ENCODE measurements around the gene E4F1. TPM values are rescaled to one million over a fixed set of nuclear protein-coding genes. Genes with fewer than 3 reads are reported as not detected.

Gene E4F1
- polyA plus RNA-seq, 3 donors: 4.9 to 50.9 (median 5.8) TPM

DNA sequence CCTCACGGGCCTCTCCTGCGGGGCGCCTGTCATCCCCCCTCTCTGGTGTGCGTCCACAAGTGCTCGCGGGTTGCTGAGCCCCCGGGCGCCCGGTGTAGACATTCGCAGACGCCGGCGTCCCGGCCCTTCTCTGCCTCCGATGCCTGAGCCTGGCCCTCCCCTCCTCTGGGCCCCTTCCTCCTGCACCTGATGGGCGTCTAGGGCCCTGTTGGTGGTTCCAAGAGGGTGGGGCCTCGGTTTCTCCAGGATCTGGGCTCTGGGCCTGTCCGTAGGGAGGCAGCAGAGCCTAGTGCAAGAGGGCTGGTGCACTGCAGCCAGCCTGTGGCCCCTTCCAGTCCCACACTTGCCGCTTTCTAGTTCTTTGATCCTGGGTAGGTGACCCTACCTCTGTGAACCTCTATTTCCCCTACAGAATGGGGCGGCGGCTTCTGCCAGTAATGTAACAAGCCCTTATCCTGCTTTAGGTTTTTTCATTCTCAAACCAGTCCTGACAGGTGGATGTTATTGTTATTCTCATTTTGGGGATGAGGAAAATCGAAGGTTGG lies 623 bp downstream of the E4F1 start:
- Mint-ChIP-seq H3K4me1 (peaks cover 22% of the 10 kb centered on the region), H3K9me3 (no peaks in the 10 kb centered on the region), H3K27me3 (ENCODE audit: low read depth in 3 of 3) (peaks cover 0 to 3% (median 1%) of the 10 kb centered on the region in 3 donors), H3K4me3 (peak overlapping the region; percentile 75 to 86), H3K36me3 (peaks cover 7 to 20% of the 10 kb centered on the region in 2 donors), H3K27ac (peak overlapping the region; percentile 46 to 86 (median 74))
- Histone ChIP-seq H3K4me2 (replicated peaks; ENCODE audit: extremely low read depth, low read length, poor library complexity, severe bottlenecking) (peak overlapping the region; percentile 99), H3K4me1 (ENCODE audit: control insufficient read depth in 1 of 2, insufficient read depth in 2 of 2, low read length in 2 of 2) (peaks cover 13 to 17% of the 10 kb centered on the region in 2 donors), H3K27me3 (ENCODE audit: control insufficient read depth in 2 of 2, insufficient read depth in 2 of 2, low read length in 2 of 2) (no peaks in the 10 kb centered on the region), H2AFZ (ENCODE audit: insufficient read depth, low read depth, low read length, poor library complexity, severe bottlenecking) (peak overlapping the region; percentile 97), H3K9me3 (replicated peaks in 1 of 2; ENCODE audit: control insufficient read depth in 1 of 2, insufficient read depth in 1 of 2, low read length in 2 of 2) (no peaks in the 10 kb centered on the region), H4K20me1 (ENCODE audit: insufficient read depth, low read length) (peaks cover 11% of the 10 kb centered on the region), H3K4me3 (replicated peaks in 1 of 3; ENCODE audit: low read depth in 2 of 3, low read length in 3 of 3) (peak overlapping the region; percentile 64 to 95 (median 83)), H3K79me2 (ENCODE audit: insufficient read depth, low read length) (peaks cover 42% of the 10 kb centered on the region), H3K9ac (ENCODE audit: insufficient read depth, low read length, poor library complexity, severe bottlenecking) (peak overlapping the region; percentile 96), H3K27ac (ENCODE audit: low read depth in 1 of 2, low read length in 2 of 2) (peak overlapping the region; percentile 60 to 87), H3K36me3 (replicated peaks in 1 of 2; ENCODE audit: control insufficient read depth in 1 of 2, insufficient read depth in 2 of 2, low read length in 2 of 2) (peaks cover 9 to 23% of the 10 kb centered on the region in 2 donors)
- no peak for DNase-seq
- TF ChIP-seq, protein P1, sequence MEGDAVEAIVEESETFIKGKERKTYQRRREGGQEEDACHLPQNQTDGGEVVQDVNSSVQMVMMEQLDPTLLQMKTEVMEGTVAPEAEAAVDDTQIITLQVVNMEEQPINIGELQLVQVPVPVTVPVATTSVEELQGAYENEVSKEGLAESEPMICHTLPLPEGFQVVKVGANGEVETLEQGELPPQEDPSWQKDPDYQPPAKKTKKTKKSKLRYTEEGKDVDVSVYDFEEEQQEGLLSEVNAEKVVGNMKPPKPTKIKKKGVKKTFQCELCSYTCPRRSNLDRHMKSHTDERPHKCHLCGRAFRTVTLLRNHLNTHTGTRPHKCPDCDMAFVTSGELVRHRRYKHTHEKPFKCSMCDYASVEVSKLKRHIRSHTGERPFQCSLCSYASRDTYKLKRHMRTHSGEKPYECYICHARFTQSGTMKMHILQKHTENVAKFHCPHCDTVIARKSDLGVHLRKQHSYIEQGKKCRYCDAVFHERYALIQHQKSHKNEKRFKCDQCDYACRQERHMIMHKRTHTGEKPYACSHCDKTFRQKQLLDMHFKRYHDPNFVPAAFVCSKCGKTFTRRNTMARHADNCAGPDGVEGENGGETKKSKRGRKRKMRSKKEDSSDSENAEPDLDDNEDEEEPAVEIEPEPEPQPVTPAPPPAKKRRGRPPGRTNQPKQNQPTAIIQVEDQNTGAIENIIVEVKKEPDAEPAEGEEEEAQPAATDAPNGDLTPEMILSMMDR (IDR thresholded peaks at IDR 0.05): no peak
- intact Hi-C loops (cut with micrococcal nuclease): loop anchor here in 1 of 2 donors (1.0 to 5.0 kb wide), 3 partner anchors 9 to 177 kb away; partner anchors contain the start of genes NTHL1, RNPS1 and TSC2
- WGBS (ENCODE audit: insufficient coverage): 0% methylated on average over 18 of the region's 22 CpGs

DNA sequence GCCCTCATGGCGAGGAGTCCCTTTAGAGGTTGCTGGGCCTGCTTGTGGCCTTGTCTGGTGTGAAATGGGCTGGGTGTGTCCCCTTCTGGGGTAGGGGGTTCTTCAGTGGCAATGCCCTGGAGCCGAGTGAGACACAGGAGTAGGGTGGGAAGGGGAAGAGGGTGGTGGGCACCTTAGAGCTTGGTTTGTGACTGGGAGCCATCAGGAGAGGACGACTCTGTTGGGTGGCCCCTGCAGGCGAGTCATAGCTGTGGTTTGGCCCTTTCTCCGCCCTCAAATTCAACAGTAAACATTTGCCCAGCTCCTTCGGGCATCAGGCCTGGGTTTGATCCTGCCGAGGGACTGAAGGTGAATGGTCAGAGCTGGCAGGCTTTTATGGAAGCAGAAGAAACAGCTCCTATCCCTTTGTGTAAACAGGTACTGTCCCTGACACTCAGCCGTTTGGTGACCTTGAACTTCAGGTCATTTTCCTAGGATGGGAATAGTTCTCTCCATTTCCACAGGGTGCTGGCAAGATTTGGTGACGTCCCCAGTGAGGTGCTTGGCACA lies 2.9 kb downstream of the E4F1 start:
- Histone ChIP-seq H3K4me1 (ENCODE audit: control insufficient read depth in 1 of 2, insufficient read depth in 2 of 2, low read length in 2 of 2) (peaks cover 13 to 17% of the 10 kb centered on the region in 2 donors), H3K36me3 (replicated peaks in 1 of 2; ENCODE audit: control insufficient read depth in 1 of 2, insufficient read depth in 2 of 2, low read length in 2 of 2) (peaks cover 31 to 44% of the 10 kb centered on the region in 2 donors), H3K4me3 (replicated peaks in 1 of 3; ENCODE audit: low read depth in 2 of 3, low read length in 3 of 3) (no peak overlapping the region), H3K9ac (ENCODE audit: insufficient read depth, low read length, poor library complexity, severe bottlenecking) (no peak overlapping the region), H3K27me3 (ENCODE audit: control insufficient read depth in 2 of 2, insufficient read depth in 2 of 2, low read length in 2 of 2) (no peaks in the 10 kb centered on the region), H4K20me1 (ENCODE audit: insufficient read depth, low read length) (peaks cover 15% of the 10 kb centered on the region), H3K27ac (ENCODE audit: low read depth in 1 of 2, low read length in 2 of 2) (peak overlapping the region in 1 of 2 donors; percentile 15), H3K9me3 (replicated peaks in 1 of 2; ENCODE audit: control insufficient read depth in 1 of 2, insufficient read depth in 1 of 2, low read length in 2 of 2) (no peaks in the 10 kb centered on the region), H3K4me2 (replicated peaks; ENCODE audit: extremely low read depth, low read length, poor library complexity, severe bottlenecking) (no peak overlapping the region), H3K79me2 (ENCODE audit: insufficient read depth, low read length) (peaks cover 42% of the 10 kb centered on the region), H2AFZ (ENCODE audit: insufficient read depth, low read depth, low read length, poor library complexity, severe bottlenecking) (no peak overlapping the region)
- Mint-ChIP-seq H3K4me1 (peaks cover 22% of the 10 kb centered on the region), H3K4me3 (no peak overlapping the region), H3K27ac (peak overlapping the region in 1 of 7 donors; percentile 33), H3K27me3 (ENCODE audit: low read depth in 3 of 3) (peaks cover 0 to 2% (median 0%) of the 10 kb centered on the region in 3 donors), H3K36me3 (peaks cover 24 to 43% of the 10 kb centered on the region in 2 donors), H3K9me3 (no peaks in the 10 kb centered on the region)
- TF ChIP-seq, protein P1 (IDR thresholded peaks at IDR 0.05): no peak
- no peak for DNase-seq
- WGBS (ENCODE audit: insufficient coverage): 69% methylated on average over 4 of the region's 9 CpGs
- intact Hi-C loops (cut with micrococcal nuclease): no loop called here
